ENCODE measurements around the gene DNAH10.

DNA sequence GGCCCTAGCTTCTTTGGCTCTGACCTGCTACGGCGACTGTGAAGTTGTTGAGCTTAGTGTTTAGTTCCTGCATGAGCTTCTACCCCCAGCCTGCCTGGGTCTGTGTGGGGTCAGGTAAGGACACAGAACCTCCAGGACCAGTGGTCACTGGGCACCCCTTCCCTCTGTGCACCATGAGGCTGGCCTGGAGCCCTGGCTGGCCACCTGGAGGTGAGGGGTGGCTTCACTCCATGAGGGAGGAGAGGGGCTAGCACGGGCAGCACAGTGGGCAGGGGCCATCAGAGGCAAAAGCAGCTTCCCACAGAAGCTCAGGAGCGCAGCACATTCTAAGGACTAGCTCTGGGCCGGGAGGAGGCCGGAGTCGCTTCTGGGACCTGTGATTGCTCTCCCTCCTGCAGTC lies 173.9 kb downstream of the DNAH10 start:
- TF ChIP-seq RFX5 (IDR thresholded peaks at IDR 0.05; ENCODE audit: low read depth, low read length) (no peak), POLR2A (IDR thresholded peaks at IDR 0.05; ENCODE audit: low read depth, low read length) (no peak), RAD21 (IDR thresholded peaks at IDR 0.05; ENCODE audit: low read length) (no peak)
- TF ChIP-seq, protein P1, sequence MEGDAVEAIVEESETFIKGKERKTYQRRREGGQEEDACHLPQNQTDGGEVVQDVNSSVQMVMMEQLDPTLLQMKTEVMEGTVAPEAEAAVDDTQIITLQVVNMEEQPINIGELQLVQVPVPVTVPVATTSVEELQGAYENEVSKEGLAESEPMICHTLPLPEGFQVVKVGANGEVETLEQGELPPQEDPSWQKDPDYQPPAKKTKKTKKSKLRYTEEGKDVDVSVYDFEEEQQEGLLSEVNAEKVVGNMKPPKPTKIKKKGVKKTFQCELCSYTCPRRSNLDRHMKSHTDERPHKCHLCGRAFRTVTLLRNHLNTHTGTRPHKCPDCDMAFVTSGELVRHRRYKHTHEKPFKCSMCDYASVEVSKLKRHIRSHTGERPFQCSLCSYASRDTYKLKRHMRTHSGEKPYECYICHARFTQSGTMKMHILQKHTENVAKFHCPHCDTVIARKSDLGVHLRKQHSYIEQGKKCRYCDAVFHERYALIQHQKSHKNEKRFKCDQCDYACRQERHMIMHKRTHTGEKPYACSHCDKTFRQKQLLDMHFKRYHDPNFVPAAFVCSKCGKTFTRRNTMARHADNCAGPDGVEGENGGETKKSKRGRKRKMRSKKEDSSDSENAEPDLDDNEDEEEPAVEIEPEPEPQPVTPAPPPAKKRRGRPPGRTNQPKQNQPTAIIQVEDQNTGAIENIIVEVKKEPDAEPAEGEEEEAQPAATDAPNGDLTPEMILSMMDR (conservative IDR thresholded peaks at IDR 0.05; ENCODE audit: low read depth, low read length) = no peak
